Activated CD8-positive, alpha-beta memory T cell treated with anti-CD3 and anti-CD28 coated beads, Interleukin-2, amount 50 U/mL, for 1 hour (primary cell): ENCODE results near the gene SMAD6.

ENCODE experiments used
- DNase-seq: peaks from one replicate; pipeline ENCODE4 v3.0.0-alpha.2; 2020; ENCODE audit errors: extremely low read depth

The SMAD6 gene

DNA sequence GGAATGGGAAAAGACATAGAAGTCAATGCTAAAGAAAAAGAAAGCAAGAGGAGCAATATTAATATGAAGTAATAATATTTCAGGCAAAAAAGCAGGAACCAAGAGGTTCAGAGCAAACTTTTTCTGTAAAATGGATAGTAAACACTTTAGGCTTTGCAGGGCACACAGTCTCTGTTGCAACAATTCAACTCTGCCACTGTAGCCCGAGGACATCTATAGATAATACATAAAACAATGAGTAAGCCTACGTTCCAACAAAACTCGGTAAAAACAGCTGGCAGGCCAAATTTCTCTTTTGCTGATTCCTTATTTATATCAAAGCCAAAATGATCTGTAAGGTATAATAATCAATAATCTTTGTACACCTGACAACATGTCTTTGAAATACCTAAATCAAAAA, 56.8 kb downstream of the SMAD6 start:
- no peak for DNase-seq

DNA sequence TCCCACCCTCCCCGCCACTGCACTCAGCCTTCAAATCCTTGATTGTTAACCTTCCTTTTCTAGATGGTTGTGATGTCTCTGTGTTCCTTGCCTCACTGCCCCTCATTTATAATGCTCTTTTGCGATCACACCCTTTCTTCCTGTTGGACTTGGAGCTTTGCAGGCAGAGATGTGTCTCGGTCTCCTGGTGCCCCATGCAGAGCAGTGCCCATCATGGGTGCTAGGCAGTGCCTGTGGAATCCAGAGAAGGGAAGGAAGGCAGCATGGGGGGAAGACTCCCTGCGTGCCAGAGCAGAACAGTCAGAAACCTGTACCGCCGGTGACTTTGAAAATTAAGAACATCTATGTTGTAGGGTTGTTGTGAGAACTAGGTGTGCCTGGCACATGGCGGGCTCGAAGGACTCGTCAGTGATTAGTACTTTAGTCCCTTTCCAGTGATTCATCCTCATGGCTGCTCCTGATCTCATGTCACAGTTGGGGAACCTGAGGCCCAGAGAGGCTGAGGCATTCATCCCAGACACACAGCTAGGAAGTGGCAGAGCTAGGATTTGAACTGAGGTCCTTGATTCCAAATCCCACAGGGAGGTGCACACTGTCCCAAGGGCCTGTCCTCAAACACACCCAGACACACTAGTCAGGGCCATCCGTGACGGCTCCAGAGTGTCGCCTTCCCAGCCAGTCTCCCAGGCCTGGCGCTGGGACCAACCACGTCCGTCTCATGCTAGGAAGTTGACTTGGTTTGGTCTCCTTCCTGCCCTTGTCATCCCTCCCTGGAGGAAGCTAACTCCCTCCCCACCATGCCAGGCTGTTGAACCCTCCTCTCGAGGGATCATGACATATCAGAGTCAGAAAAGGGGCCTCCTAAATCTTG, 58.3 kb downstream of the SMAD6 start:
- DNase-seq: no peak

DNA sequence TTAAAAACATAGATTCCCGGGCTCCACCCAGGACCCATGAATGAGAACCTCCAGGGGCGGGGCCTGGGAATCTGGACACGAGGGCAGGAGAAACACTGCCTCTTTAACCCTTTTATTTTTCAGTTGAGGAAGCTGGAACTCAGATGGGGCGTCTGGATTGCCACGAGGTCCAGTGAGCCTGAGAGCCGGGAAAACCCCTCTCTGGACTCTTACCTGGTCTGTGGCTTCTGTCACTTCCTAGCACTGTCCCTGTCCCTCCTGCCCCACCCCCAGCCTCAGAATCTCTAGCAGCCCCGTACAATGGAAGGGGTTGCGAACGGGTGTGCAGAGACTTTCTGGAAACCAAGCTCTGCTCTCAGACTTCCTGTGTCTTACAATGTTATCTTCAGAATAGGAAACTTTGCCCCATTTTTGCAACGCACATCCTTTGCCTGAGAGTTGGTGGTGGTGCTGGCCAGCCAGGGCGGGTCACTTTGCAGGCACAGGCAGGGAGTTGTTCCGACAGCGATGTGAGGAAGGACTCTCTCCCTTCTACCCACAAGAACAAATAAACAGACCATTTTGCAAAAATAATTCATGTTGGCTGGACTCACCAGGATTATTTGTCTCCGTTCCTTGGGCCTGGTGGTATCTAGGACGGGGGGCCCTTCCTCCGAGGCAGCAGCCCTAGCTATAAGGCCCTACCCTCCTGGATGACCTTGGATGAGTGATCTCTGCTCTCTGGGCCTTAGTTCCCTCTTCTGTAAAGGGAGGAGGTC, 59.1 kb downstream of the SMAD6 start:
- no peak for DNase-seq

DNA sequence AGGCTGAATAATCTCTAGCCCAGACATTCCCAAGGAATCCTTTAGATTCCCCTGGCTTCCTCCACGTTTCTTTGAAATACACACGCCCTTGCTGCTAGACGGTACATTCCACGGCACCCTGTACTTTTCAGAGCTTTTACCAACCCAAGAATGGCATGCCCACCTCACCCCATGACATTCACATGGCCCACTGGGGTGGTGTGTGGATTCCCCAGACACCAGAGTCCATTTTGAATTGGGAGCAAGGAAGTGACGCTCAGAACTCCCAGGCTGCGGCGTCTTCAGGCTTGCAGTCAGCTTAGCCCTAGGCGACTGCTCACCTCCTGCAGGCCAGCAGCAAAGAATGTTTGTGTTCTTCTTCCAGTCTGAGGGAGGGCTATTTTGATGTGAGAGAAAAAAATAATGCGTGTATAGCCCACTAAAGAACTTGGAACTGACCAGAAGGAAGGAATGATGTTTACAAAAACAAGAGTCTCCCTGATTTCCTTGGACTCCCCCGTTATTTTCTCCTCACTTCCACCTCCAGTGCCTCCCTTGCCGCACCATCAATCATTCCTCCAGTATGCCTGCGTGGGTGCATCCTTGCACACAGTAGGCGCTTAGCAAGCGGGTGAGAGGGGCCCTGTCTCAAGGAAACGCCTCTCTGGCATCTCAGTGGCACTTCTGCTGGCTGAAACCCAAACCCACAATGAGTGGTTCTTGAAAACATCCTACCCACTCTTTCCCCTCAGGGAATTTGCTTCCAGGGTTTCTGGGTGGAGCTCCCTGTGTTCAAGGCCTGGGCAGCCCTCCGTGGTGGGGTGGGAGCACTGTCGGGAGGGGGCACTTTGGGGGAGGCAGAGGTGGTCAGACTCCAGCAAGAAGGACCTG, 59.9 kb downstream of the SMAD6 start:
- no peak for DNase-seq

DNA sequence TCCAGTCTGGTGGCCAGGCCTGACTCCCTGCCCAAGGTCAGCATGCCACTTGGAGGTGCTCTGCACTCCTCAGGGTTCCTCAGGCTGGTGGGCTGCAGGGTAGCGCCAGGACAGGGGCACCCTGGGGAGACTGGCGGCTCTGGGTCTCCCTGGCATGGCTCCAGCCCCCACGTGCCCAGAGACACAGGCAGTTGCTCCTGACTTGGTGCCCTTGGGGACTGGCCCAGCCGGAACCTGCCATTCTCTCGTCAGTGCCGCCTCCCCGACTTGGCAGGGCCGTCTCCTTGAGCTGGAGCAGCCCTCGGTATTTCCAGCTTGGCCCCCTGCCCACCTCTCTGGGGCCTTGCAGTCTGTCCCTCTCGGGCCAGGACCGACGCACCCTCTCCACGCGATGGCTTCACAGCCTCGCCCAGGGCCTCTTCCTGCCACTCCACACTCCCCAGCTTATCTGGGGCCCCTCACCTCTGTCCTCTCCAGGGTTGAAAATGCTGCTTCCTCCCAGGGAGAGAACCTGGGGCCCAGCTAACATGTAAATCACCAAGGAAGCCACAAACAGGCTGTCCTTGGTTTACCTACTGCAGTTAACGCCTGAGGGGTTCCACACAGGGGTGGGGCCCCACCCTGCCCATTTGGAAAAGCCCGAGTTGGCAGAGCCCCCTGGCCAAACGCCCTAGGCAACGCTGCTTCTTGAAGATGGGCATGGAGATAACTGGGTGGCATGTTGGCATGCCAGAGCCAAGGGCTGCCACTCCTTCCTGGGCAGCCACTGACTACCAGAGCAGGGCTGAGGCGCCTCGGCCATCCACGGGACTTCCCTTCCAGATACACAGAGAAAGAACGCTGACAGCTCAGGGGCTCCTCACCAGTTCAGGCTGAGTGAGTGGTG, 61.4 kb downstream of the SMAD6 start:
- DNase-seq: no peak

DNA sequence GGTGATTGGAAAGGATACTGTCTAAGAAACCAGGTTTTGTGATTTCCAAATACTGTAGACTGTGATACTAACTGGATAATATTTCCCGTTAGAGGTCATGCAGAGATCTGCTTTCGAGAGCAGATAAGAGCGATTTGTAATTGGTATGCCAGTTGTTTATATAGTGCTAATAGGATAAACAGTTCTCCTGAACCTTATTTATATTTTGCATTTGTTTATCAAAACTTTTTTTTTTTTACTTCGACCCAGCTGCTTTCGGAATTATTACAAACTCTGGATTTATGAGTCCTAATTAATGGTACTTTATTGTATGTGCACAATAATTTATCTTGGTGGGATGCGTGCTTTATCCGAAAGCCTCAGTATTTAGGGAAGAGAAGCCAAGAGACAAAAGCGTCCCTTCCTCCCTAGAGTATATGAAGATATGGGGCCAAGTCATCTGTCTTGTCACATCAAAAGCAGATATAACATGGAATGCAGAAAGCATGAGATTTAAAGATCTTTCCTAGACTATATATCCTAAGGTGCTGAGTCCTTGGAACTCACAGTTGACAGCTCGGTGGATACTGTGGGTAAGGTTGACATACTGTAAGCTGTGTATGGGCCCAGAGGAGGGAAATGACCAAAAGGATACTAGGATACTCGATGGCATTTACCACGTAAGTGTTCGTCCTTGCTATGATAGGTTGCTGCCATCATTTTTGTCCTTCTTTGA, 62.2 kb downstream of the SMAD6 start:
- DNase-seq: no peak

DNA sequence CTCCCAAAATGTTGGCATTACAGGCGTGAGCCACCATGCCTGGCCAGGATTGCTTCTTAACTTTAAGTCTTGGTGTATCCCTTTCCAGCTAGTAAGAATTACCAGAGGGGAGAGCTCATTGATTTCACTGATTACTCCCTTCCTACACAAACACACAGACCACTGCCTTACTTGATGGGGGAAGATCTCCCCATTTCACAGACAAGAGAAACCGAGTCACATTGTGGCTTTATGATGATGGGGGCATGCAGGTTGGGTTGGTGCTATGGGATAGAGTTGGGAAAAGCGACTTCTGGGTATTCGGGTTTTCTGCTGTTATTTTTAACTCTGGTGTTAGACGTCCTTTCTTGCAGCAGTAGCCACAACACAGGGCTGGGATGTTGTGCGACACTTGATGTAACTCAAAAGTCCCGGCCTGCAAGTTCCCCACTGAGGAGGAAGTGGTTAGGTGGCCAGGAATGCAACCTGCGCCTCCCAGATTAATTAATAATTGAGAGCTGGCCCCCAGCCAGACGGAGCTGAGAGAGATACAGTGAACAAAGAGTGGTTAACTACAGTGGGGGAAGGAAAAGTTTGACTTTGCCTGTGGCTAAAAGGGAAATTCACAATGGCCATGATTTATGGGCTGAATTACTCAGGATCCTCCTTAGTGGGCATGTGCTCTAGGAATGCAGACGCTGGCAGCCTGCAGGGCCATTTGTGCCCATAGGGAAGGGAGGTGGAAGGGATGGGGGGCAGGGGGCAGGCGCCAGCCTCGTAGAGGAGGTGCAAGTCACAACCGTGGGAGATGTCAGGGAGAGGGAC, 63.6 kb downstream of the SMAD6 start:
- no peak for DNase-seq

DNA sequence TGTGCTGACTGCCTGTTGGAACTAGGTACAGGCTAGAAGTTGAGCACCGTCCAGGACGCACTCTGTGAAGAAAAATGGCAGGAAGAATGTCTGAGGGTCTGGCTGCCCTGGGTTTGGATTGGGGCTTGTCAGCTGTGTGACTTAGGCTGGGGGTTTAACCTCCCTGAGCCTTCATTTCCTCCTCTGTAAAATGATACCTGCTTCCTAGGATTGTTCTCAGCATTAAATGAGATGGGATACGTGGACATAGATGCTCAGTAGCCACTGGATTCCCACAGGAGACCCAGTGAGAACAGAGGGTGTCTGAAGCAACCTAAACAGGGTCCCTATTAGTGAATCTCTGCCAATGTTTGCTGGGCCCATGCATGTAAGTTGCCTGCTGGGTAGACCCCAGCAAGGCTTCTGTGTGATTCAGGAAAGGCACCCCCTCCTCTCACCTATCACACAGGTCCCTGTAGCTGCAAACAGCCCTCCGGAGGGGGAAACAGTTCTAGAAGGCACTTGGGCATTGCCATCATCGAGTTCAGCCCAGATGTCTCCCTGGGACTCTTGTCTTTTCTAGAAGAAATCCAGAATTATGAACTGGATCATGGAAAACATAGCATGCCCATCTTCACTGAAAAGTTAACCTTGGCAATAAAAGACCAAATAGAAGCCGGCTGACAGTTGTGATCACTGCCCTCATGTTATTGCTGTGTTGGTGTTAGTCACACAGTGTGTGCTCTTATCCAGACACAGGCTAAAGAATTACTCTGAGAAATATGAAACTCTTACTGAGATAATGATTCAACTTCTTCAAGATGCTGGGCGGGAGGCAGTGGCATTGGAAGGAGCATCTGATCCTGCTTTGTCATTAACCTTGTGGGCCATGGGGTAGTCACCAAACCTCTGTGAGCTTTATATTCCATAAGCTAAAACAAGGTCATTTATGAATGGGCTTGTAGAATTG, 64.5 kb downstream of the SMAD6 start:
- no peak for DNase-seq

DNA sequence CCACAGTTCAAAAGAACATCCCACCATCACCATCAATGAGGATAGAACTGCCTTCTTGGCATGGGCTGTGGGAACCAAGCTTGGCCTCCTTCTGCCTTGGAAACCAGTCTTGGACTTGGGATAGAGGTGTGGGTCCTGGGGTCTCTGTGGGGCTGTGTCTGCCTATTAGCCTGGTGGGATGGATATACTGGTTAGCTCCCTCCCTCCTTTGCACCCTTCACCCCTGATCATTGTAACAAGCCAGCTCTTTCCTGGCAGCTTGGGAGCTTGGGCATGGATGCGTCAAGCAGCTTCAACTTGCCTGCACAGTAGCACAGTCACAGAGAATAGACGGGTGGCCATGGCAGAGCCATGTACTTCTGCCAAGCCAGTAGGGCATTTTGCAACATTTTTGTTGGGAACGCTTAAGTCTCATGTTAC, 65.2 kb downstream of the SMAD6 start:
- no peak for DNase-seq

DNA sequence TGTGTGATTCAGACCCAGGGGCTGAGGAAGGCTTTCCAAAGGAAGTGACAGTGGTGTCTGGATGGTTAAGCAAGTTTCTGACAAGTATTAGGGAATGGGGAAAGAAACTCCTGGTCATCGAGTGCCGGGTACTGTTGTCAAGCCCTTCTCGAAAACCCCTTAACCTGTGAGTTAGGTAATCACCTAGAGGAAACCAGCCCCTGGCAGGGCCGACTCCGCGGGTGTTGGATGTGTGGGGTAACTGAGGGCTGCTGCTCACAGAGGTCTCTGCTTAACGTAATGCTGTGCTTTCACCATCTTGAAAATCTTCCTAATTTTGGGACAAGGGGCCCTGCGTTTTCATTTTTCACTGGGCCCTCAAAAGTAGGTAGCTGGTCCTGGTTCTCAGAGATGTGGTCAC, 67.0 kb downstream of the SMAD6 start:
- no peak for DNase-seq

DNA sequence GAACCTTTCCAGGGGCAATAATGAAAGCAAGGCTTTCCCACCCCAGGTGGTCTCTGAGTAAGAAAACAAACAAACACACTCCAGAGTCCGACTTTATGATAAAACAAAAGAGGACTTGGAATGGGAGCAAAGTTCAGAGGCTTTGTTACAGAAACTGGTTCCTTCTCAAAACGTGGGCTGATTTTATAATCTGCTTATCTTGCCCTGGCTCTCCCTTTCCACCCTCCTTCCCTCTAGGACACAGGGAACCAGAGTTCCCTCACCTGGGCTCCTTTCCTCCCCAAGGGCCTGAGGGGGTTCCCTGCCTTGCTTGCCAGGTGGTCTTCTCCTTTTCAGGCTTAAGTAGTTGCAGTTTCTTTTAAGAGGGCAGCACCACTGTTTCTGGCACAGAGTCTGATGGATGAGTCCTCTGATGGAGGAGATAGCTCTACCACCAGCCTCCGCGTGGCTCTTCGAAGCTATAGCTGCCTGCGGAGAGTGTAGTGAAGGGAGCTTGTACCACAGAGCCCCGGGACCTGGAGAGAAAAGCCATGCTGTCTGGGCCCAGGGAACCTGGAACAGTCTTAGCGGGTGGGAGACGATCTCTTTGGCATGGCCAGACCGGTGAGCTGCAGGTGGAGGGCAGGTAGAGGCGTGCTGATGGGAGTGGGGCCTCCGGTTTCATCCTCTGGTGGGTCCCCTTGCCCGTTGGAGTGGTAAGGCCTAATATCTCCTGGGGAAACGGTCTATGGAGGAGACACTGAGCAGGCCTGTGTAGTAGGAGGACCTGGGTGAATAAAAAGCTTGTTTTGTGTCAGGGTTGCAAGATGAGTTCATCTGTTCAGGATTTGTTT, 68.7 kb downstream of the SMAD6 start:
- DNase-seq: no peak

DNA sequence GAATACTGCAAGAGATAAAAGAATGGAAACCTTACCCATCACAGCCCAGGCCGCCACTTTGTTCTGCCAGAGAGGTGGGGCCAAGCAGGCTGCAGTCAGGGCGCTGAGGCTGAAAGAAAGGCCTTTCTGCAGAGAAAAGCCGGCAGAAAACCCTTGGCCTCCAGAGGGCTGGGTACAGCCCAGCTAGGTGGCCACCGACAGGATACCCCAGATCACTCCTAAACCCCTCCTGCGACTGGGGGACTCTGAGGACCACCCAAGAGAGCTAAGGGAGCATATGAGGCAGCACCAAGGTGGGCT, 69.3 kb downstream of the SMAD6 start:
- no peak for DNase-seq

DNA sequence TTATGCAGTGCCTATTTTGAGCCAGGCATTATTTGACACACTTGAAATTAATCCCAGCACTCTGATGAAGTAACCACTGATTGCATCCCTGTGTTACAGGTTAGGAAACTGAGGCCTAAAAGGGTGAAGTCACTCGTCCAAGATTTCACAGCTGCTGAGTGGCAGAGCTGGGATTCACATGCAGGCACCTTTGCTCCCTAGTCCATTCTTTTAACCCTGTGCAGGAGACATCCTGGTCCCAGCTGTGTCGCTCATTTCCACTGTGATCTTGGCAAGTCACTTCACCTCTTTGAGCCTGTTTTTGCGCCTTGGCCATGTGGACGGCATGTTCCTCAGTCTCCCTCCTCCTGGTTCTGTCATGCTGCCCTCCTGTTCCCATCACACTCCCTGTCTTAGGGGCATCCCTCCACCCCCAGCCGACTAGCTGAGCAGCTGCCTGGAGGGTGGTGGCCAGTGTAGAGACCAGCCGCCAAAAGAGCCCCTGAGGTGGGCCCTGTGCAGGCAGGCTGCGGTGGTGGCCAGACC, 70.6 kb downstream of the SMAD6 start:
- DNase-seq: no peak

DNA sequence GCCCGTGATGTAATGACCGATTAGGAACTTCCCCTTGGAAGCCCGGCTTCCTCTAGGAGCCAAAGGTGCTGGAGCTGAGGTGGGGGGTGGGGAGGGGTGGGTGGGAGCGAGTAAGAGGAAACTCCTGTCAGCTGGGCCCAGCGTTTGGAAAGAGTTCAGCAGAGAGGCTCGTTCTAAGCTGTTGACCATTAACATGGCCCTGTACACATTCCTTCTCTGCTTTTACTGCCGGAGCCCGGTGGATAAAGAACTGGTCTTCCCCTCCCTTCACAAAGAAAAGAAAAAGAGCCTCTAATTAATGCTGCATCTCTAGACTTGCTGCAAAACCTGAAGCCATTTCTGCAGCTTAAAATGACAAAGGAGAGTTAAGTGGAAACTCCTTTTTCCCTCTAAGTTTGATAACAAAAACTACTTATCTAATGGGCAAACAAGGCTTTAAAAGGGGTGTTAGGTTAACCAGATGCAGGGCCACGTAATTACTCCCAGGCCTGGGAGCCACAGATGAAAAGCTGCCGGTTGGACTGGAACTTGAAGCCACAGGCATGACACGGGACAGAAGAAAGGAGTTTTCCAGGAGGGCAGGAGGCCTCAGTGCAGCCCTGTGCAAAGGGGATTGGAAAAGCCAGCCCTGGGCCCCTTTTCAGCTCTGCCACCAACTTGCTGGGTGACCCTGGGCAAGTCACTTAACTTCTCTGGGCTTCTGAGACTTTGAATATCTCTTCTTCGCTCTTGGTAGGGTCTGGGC, 71.3 kb downstream of the SMAD6 start:
- no peak for DNase-seq

DNA sequence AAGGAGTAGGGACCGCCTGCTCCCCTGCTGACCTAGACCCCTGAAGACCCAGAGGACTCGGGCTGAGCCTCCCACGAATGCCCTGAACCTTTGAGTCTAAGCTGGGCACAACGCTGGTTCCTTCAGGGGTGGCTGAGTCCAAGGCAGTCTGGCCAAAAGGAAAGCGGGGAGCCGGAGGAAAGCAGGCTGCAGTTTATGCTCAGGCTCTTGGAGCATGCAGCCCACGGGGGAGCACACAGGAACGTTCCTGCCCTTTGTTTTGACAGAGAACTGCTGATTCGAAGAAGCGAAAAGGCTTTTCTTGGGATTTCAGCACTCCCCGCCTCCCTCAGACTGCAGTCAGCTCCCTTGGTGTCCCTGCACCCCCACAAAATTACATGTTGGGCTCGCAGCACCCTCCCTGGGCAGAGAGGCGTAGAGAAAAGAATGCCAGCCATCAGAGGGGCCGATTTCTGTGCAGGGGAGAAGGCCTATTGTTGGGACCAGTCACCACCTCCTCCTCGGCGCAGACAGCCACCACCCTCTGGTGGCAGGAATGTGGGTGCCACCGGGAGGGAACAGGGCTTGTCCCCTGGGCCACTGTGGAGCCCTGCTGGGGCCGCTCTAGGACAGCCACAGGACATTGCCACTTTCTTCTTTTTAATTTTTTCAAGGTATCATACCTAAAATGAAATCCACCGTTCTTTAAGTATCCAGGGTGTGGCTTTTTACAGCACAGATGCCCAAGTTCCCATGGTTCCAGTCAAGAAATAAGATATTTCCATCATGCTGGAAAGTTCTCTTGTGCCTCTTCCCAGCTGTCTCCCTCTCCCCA, 72.2 kb downstream of the SMAD6 start:
- DNase-seq: no peak
